WTC11 (cell line): ENCODE measurements around the gene DNPEP. TPM values are rescaled to one million over a fixed set of nuclear protein-coding genes. Genes with fewer than 3 reads are reported as not detected.

Experiments used
- ATAC-seq: fragments of 200-7000 bp; cut with Tn5 transposase; 2 replicates; pipeline ENCODE4 v1.10.0; 2021; ENCODE audit warnings: mild to moderate bottlenecking, moderate library complexity
- CTCF ChIA-PET: fragments of 300-600 bp; sonication (Branson Sonifier 250); formaldehyde crosslinking; loops from one replicate; lab custom pipeline; 2021; ENCODE audit warnings: antibody characterized with exemption; lab: Charles Lee
- POLR2A ChIA-PET: fragments of 350-600 bp; sonication (Branson Sonifier 250); formaldehyde crosslinking; loops from one replicate; lab custom pipeline; 2021; ENCODE audit warnings: antibody characterized with exemption; lab: Charles Lee
- DNase-seq: peaks from one replicate; pipeline ENCODE4 v3.0.0; 2021; ENCODE audit warnings: low spot score
- H3K27ac Mint-ChIP-seq: 2 replicates; pipeline ENCODE4 v1.8.0; 2021; ENCODE audit warnings: mixed read lengths
- H3K27me3 Mint-ChIP-seq: 2 replicates; pipeline ENCODE4 v1.8.0; 2021; ENCODE audit warnings: low read depth, mild to moderate bottlenecking, moderate library complexity, mixed read lengths
- H3K36me3 Mint-ChIP-seq: 2 replicates; pipeline ENCODE4 v1.8.0; 2021; ENCODE audit warnings: mixed read lengths
- H3K4me1 Mint-ChIP-seq: 2 replicates; pipeline ENCODE4 v1.8.0; 2022; ENCODE audit warnings: mixed read lengths
- H3K4me3 Mint-ChIP-seq: 2 replicates; pipeline ENCODE4 v1.8.0; 2021; ENCODE audit warnings: mild to moderate bottlenecking, moderate library complexity, mixed read lengths
- H3K9me3 Mint-ChIP-seq: 2 replicates; pipeline ENCODE4 v1.8.0; 2021; ENCODE audit warnings: mixed read lengths
- ATF3 ChIP-seq: sonication (generic); formaldehyde crosslinking; conservative IDR thresholded peaks from 2 replicates; pipeline ENCODE4 v1.8.1; 2022; ENCODE audit warnings: mild to moderate bottlenecking, missing genetic modification reagents
- ETV6 ChIP-seq: sonication (generic); formaldehyde crosslinking; IDR thresholded peaks from 2 replicates; pipeline ENCODE4 v1.8.1; 2022; ENCODE audit warnings: mild to moderate bottlenecking, missing genetic modification reagents
- HMGXB4 ChIP-seq: sonication (generic); formaldehyde crosslinking; IDR thresholded peaks from 2 replicates; pipeline ENCODE4 v1.8.1; 2023; ENCODE audit warnings: mild to moderate bottlenecking, moderate library complexity, missing genetic modification reagents
- IRF2 ChIP-seq: sonication (generic); formaldehyde crosslinking; IDR thresholded peaks from 2 replicates; pipeline ENCODE4 v1.8.0; 2022; ENCODE audit warnings: low read depth, missing genetic modification reagents, borderline replicate concordance
- MLX ChIP-seq: sonication (generic); formaldehyde crosslinking; IDR thresholded peaks from 2 replicates; pipeline ENCODE4 v1.8.1; 2023; ENCODE audit warnings: mild to moderate bottlenecking, missing genetic modification reagents, moderate library complexity
- NR1H2 ChIP-seq: sonication (generic); formaldehyde crosslinking; IDR thresholded peaks from 2 replicates; pipeline ENCODE4 v1.9.0; 2021; ENCODE audit warnings: mild to moderate bottlenecking, moderate library complexity, missing genetic modification reagents
- SMAD4 ChIP-seq: sonication (generic); formaldehyde crosslinking; IDR thresholded peaks from 2 replicates; pipeline ENCODE4 v1.8.0; 2022; ENCODE audit warnings: mild to moderate bottlenecking, missing genetic modification reagents
- TEAD4 ChIP-seq: sonication (generic); formaldehyde crosslinking; IDR thresholded peaks from 2 replicates; pipeline ENCODE4 v1.8.0; 2022; ENCODE audit warnings: mild to moderate bottlenecking, missing genetic modification reagents
- USF2 ChIP-seq: sonication (generic); formaldehyde crosslinking; IDR thresholded peaks from 2 replicates; pipeline ENCODE4 v1.8.1; 2023; ENCODE audit warnings: mild to moderate bottlenecking, missing genetic modification reagents, moderate library complexity
- ZNF512 ChIP-seq: sonication (generic); formaldehyde crosslinking; IDR thresholded peaks from 2 replicates; pipeline ENCODE4 v1.8.1; 2022; ENCODE audit warnings: missing genetic modification reagents, borderline replicate concordance
- ZNF532 ChIP-seq: fragments of 250-450 bp; sonication (Bioruptor Pico); IDR thresholded peaks from 2 replicates; pipeline ENCODE4 v1.9.0; 2021; ENCODE audit warnings: mild to moderate bottlenecking, borderline replicate concordance
- total RNA-seq: library from RNA; stranded (reverse); gene quantifications from 3 replicates; pipeline ENCODE4 v1.2.3, GENCODE V29; 2021
- TF ChIP-seq, protein P1 (sequence below): sonication (generic); formaldehyde crosslinking; IDR thresholded peaks from 2 replicates; pipeline ENCODE4 v1.8.0; 2023; ENCODE audit warnings: missing genetic modification reagents
- TF ChIP-seq, protein P2 (sequence below): sonication (generic); formaldehyde crosslinking; IDR thresholded peaks from 2 replicates; pipeline ENCODE4 v1.8.0; 2023; ENCODE audit warnings: mild to moderate bottlenecking, missing genetic modification reagents

Gene DNPEP
- total RNA-seq, 1 experiment from 2014 or later = 67.6 TPM

GRCh38 chr2:219419012-219419324 is 31.3 kb upstream of the DNPEP start:
- Mint-ChIP-seq H3K4me1 (peaks cover 28% of the 10 kb centered on the region), H3K36me3 (no peaks in the 10 kb centered on the region), H3K9me3 (no peaks in the 10 kb centered on the region), H3K27me3 (peaks cover 36% of the 10 kb centered on the region), H3K4me3 (no peak overlapping the region), H3K27ac (no peak overlapping the region)
- TF ChIP-seq MLX (CRISPR knock-in tag) (no peak), ZNF512 (CRISPR knock-in tag) (no peak), ATF3 (CRISPR knock-in tag) (no peak), HMGXB4 (CRISPR knock-in tag) (no peak), IRF2 (CRISPR knock-in tag) (no peak), SMAD4 (CRISPR knock-in tag) (no peak), ZNF532 (no peak), USF2 (CRISPR knock-in tag) (no peak), ETV6 (CRISPR knock-in tag) (no peak), NR1H2 (CRISPR knock-in tag) (no peak), TEAD4 (CRISPR knock-in tag) (no peak)
- TF ChIP-seq, protein P1, sequence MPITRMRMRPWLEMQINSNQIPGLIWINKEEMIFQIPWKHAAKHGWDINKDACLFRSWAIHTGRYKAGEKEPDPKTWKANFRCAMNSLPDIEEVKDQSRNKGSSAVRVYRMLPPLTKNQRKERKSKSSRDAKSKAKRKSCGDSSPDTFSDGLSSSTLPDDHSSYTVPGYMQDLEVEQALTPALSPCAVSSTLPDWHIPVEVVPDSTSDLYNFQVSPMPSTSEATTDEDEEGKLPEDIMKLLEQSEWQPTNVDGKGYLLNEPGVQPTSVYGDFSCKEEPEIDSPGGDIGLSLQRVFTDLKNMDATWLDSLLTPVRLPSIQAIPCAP = peak; percentile 46; the same call in 1 of the 2 replicates
- TF ChIP-seq, protein P2, sequence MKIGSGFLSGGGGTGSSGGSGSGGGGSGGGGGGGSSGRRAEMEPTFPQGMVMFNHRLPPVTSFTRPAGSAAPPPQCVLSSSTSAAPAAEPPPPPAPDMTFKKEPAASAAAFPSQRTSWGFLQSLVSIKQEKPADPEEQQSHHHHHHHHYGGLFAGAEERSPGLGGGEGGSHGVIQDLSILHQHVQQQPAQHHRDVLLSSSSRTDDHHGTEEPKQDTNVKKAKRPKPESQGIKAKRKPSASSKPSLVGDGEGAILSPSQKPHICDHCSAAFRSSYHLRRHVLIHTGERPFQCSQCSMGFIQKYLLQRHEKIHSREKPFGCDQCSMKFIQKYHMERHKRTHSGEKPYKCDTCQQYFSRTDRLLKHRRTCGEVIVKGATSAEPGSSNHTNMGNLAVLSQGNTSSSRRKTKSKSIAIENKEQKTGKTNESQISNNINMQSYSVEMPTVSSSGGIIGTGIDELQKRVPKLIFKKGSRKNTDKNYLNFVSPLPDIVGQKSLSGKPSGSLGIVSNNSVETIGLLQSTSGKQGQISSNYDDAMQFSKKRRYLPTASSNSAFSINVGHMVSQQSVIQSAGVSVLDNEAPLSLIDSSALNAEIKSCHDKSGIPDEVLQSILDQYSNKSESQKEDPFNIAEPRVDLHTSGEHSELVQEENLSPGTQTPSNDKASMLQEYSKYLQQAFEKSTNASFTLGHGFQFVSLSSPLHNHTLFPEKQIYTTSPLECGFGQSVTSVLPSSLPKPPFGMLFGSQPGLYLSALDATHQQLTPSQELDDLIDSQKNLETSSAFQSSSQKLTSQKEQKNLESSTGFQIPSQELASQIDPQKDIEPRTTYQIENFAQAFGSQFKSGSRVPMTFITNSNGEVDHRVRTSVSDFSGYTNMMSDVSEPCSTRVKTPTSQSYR (CRISPR knock-in tag) = 0 out of 2 replicates have a peak, but pooled peaks have one; percentile 33
- ATAC-seq = no peak
- ChIA-PET CTCF (interaction anchor here (0.5 to 5.6 kb wide), 23 partner anchors 10 to 1159 kb away, joined by 3 to 77 read pairs (median 4); partner anchors contain the start of genes DNPEP and SPEG), POLR2A (interaction anchor here (0.7 kb wide), 1 partner anchor 139 kb away, joined by 3 read pairs; no protein-coding TSS in a partner anchor)
- no peak for DNase-seq
